Neural progenitor cell (in vitro differentiated cells): ENCODE results near the gene MAGED1. TPM values are rescaled to one million over a fixed set of nuclear protein-coding genes. Genes with fewer than 3 reads are reported as not detected.
"Not testable (repeated sequence)": the region's sequence is repeated elsewhere in the genome, so short reads cannot be mapped to it uniquely, and the experiment has no call there.

Experiments
- DNase-seq: peaks from one replicate; pipeline ENCODE4 v3.0.0-alpha.2; 2016; ENCODE audit warnings: low spot score
- H2AFZ ChIP-seq: fragments of 200-600 bp; sonication (generic); replicated peaks from 2 replicates; pipeline ENCODE4 v1.6.1; 2016; ENCODE audit warnings: antibody characterized with exemption
- H3F3A ChIP-seq: fragments of 200-600 bp; sonication (generic); 2 replicates; pipeline ENCODE4 v1.6.1; 2016; ENCODE audit warnings: antibody characterized with exemption, low read depth
- H3K27ac ChIP-seq: fragments of 200-600 bp; sonication (generic); 2 replicates; pipeline ENCODE4 v1.5.1; 2016; ENCODE audit warnings: mild to moderate bottlenecking
- H3K27me3 ChIP-seq: fragments of 200-600 bp; sonication (generic); 2 replicates; pipeline ENCODE4 v1.6.1; 2016; ENCODE audit warnings: mild to moderate bottlenecking, moderate library complexity
- H3K36me3 ChIP-seq: fragments of 200-600 bp; sonication (generic); 2 replicates; pipeline ENCODE4 v1.5.1; 2016
- H3K4me1 ChIP-seq: fragments of 200-600 bp; sonication (generic); 2 replicates; pipeline ENCODE4 v1.6.1; 2016; ENCODE audit warnings: mixed run types
- H3K4me2 ChIP-seq: fragments of 200-600 bp; sonication (generic); 2 replicates; pipeline ENCODE4 v1.6.1; 2016
- H3K4me3 ChIP-seq: fragments of 200-600 bp; sonication (generic); 2 replicates; pipeline ENCODE4 v1.5.1; 2016
- H3K79me2 ChIP-seq: fragments of 200-600 bp; sonication (generic); 2 replicates; pipeline ENCODE4 v1.6.1; 2016; ENCODE audit warnings: low read depth
- H3K9ac ChIP-seq: fragments of 200-600 bp; sonication (generic); 2 replicates; pipeline ENCODE4 v1.6.1; 2016
- H3K9me3 ChIP-seq: fragments of 200-600 bp; sonication (generic); 2 replicates; pipeline ENCODE4 v1.5.1; 2016; ENCODE audit warnings: low read depth
- H4K20me1 ChIP-seq: fragments of 200-600 bp; sonication (generic); 2 replicates; pipeline ENCODE4 v1.6.1; 2016; ENCODE audit warnings: low read depth
- H3K27ac Mint-ChIP-seq: 3 replicates; pipeline ENCODE4 v1.8.0; 2021; ENCODE audit warnings: mixed read lengths
- H3K27me3 Mint-ChIP-seq: 2 replicates; pipeline ENCODE4 v1.8.0; 2022; ENCODE audit warnings: low read depth, mild to moderate bottlenecking, inconsistent platforms, moderate library complexity, mixed read lengths; ENCODE audit not compliant: insufficient read depth
- H3K36me3 Mint-ChIP-seq: 3 replicates; pipeline ENCODE4 v1.8.0; 2021; ENCODE audit warnings: mixed read lengths
- H3K4me1 Mint-ChIP-seq: 3 replicates; pipeline ENCODE4 v1.8.0; 2021; ENCODE audit warnings: mixed read lengths
- H3K4me3 Mint-ChIP-seq: 3 replicates; pipeline ENCODE4 v1.8.0; 2021; ENCODE audit warnings: mild to moderate bottlenecking, moderate library complexity, mixed read lengths
- H3K9me3 Mint-ChIP-seq: 3 replicates; pipeline ENCODE4 v1.8.0; 2020; ENCODE audit warnings: mixed read lengths
- CTCF ChIP-seq: fragments of 200-600 bp; sonication (generic); IDR thresholded peaks from 2 replicates; pipeline ENCODE4 v1.5.1; 2017; ENCODE audit warnings: antibody characterized with exemption, mild to moderate bottlenecking
- EZH2 ChIP-seq: fragments of 200-600 bp; sonication (generic); IDR thresholded peaks from 2 replicates; pipeline ENCODE4 v1.6.1; 2017; ENCODE audit warnings: antibody characterized with exemption, mild to moderate bottlenecking, moderate library complexity
- EZH2phosphoT487 ChIP-seq: fragments of 200-600 bp; sonication (generic); IDR thresholded peaks from 2 replicates; pipeline ENCODE4 v1.6.1; 2017; ENCODE audit warnings: antibody characterized with exemption
- total RNA-seq: library from RNA; depleted of rRNA; stranded (reverse); fragments of >200 nt; gene quantifications from 2 replicates; pipeline ENCODE4 v1.2.3, GENCODE V29; 2015; ENCODE audit warnings: low replicate concordance

MAGED1 gene
- total RNA-seq, 1 donor from 2014 or later, result 133 TPM

GRCh38 chrX:51899741-51900140, 6.3 kb downstream of the MAGED1 start:
- Mint-ChIP-seq H3K9me3 (peaks cover 4% of the 10 kb centered on the region), H3K36me3 (peaks cover 35% of the 10 kb centered on the region), H3K27me3 (peaks cover 5% of the 10 kb centered on the region), H3K27ac (no peak overlapping the region), H3K4me1 (peaks cover 9% of the 10 kb centered on the region), H3K4me3 (no peak overlapping the region)
- Histone ChIP-seq H3K36me3 (no peaks in the 10 kb centered on the region), H3K4me1 (no peaks in the 10 kb centered on the region), H3K9me3 (no peaks in the 10 kb centered on the region), H3K27ac (no peak overlapping the region), H4K20me1 (peaks cover 10% of the 10 kb centered on the region), H3K9ac (no peak overlapping the region), H3K4me2 (no peak overlapping the region), H3K27me3 (no peaks in the 10 kb centered on the region), H3F3A (no peaks in the 10 kb centered on the region), H3K4me3 (no peak overlapping the region), H2AFZ (no peak overlapping the region), H3K79me2 (peaks cover 25% of the 10 kb centered on the region)
- no peak for DNase-seq
- no peak for TF ChIP-seq EZH2phosphoT487
- no peak for TF ChIP-seq EZH2
- no peak for TF ChIP-seq CTCF

- TF ChIP-seq EZH2phosphoT487 (no peak), EZH2 (no peak), CTCF (no peak)
- Histone ChIP-seq H2AFZ (no peak overlapping the region), H3K4me1 (no peaks in the 10 kb centered on the region), H3K4me3 (no peak overlapping the region), H3K27ac (no peak overlapping the region), H3K79me2 (peaks cover 1% of the 10 kb centered on the region), H3F3A (no peaks in the 10 kb centered on the region), H3K9ac (no peak overlapping the region), H4K20me1 (peaks cover 3% of the 10 kb centered on the region), H3K27me3 (no peaks in the 10 kb centered on the region), H3K36me3 (no peaks in the 10 kb centered on the region), H3K9me3 (no peaks in the 10 kb centered on the region), H3K4me2 (no peak overlapping the region)
- Mint-ChIP-seq H3K36me3 (peaks cover 22% of the 10 kb centered on the region), H3K9me3 (peaks cover 2% of the 10 kb centered on the region), H3K4me3 (no peak overlapping the region), H3K27me3 (peaks cover 2% of the 10 kb centered on the region), H3K27ac (no peak overlapping the region), H3K4me1 (no peaks in the 10 kb centered on the region)
- DNase-seq, result no peak
Measured at GRCh38 chrX:51902510-51903050, 9.2 kb downstream of the MAGED1 start.

GRCh38 chrX:51905152-51905551, 11.7 kb downstream of the MAGED1 start:
- H3F3A ChIP-seq, H3K9me3 Mint-ChIP-seq, H3K9ac ChIP-seq, H3K27me3 Mint-ChIP-seq, H3K36me3 ChIP-seq, DNase-seq, H4K20me1 ChIP-seq, H3K9me3 ChIP-seq, H3K79me2 ChIP-seq, H3K27ac Mint-ChIP-seq, H3K27me3 ChIP-seq, H3K27ac ChIP-seq, H3K4me1 ChIP-seq, H3K4me3 Mint-ChIP-seq, H3K4me1 Mint-ChIP-seq, H3K4me2 ChIP-seq, H2AFZ ChIP-seq, H3K4me3 ChIP-seq: not testable (repeated sequence)
- H3K36me3 Mint-ChIP-seq, result peaks cover 14% of the 10 kb centered on the region

- Histone ChIP-seq H2AFZ (no peak overlapping the region), H3K9me3 (peaks cover 2% of the 10 kb centered on the region), H3K36me3 (no peaks in the 10 kb centered on the region), H3K27me3 (no peaks in the 10 kb centered on the region), H3K4me1 (no peaks in the 10 kb centered on the region), H3K4me2 (no peak overlapping the region), H3K9ac (no peak overlapping the region), H3K27ac (no peak overlapping the region), H3K4me3 (no peak overlapping the region), H4K20me1 (peaks cover 3% of the 10 kb centered on the region), H3K79me2 (no peaks in the 10 kb centered on the region), H3F3A (no peaks in the 10 kb centered on the region)
- Mint-ChIP-seq H3K9me3 (peaks cover 2% of the 10 kb centered on the region), H3K27me3 (peaks cover 2% of the 10 kb centered on the region), H3K4me1 (no peaks in the 10 kb centered on the region), H3K4me3 (no peak overlapping the region), H3K36me3 (peaks cover 14% of the 10 kb centered on the region), H3K27ac (no peak overlapping the region)
- TF ChIP-seq CTCF (no peak), EZH2 (no peak), EZH2phosphoT487 (no peak)
- no peak for DNase-seq
Measured at GRCh38 chrX:51905711-51906110, 12.3 kb downstream of the MAGED1 start.
